Measurements from ENCODE around the gene POLR3B.

Gene POLR3B

GRCh38 chr12:106387848-106388377, 30.4 kb downstream of the POLR3B start:
- H3K4me2 ChIP-seq (ENCODE audit: low read length), result no peak overlapping the region
- TF ChIP-seq CTCF (IDR thresholded peaks at IDR 0.05), result no peak
- no peaks in the 10 kb centered on the region for H3K9me3 ChIP-seq (ENCODE audit: control insufficient read depth, low read length)
- H3K79me2 ChIP-seq, result no peaks in the 10 kb centered on the region
- H3K4me3 ChIP-seq (ENCODE audit: low read depth, low read length), result no peak overlapping the region
- H3K9ac ChIP-seq, result no peak overlapping the region
- H3K4me1 ChIP-seq, result no peaks in the 10 kb centered on the region
- H3K27me3 ChIP-seq (ENCODE audit: control insufficient read depth, insufficient read depth, low read length), result no peaks in the 10 kb centered on the region
- H3K36me3 ChIP-seq (ENCODE audit: control insufficient read depth, insufficient read depth, low read length), result no peaks in the 10 kb centered on the region
- H2AFZ ChIP-seq, result no peak overlapping the region
- H3K27ac ChIP-seq, result no peak overlapping the region

DNA sequence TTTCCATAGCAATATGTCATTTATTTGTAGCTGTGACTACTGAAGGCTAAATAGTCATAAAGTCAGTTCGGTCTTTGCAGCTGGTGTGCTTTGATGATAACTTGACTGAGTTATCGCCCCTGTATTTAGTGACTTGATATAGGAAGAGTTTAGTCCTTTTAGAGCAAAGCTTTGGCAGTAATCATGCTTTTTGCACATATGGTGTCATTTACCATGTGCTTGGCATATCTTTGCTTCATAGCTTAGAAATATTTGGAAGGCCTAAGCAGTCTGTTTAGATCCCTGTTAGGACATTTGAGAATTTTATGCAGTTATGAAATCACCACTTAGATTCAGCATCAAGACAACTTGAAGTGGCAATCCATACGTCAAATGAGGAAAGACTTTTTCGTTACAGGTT, 31.6 kb downstream of the POLR3B start:
- TF ChIP-seq CTCF (IDR thresholded peaks at IDR 0.05), result no peak
- no peak overlapping the region for H3K4me2 ChIP-seq (ENCODE audit: low read length)
- H3K9me3 ChIP-seq (ENCODE audit: control insufficient read depth, low read length), result no peaks in the 10 kb centered on the region
- no peaks in the 10 kb centered on the region for H3K79me2 ChIP-seq
- no peaks in the 10 kb centered on the region for H3K4me1 ChIP-seq
- no peaks in the 10 kb centered on the region for H3K27me3 ChIP-seq (ENCODE audit: control insufficient read depth, insufficient read depth, low read length)
- H3K36me3 ChIP-seq (ENCODE audit: control insufficient read depth, insufficient read depth, low read length), result no peaks in the 10 kb centered on the region
- H3K9ac ChIP-seq, result no peak overlapping the region
- H3K27ac ChIP-seq, result no peak overlapping the region
- no peak overlapping the region for H3K4me3 ChIP-seq (ENCODE audit: low read depth, low read length)
- H2AFZ ChIP-seq, result no peak overlapping the region

GRCh38 chr12:106392759-106393158, 35.2 kb downstream of the POLR3B start:
- Histone ChIP-seq H2AFZ (no peak overlapping the region), H3K79me2 (no peaks in the 10 kb centered on the region), H3K4me1 (no peaks in the 10 kb centered on the region), H3K27ac (no peak overlapping the region), H3K9me3 (ENCODE audit: control insufficient read depth, low read length) (no peaks in the 10 kb centered on the region), H3K27me3 (ENCODE audit: control insufficient read depth, insufficient read depth, low read length) (no peaks in the 10 kb centered on the region), H3K36me3 (ENCODE audit: control insufficient read depth, insufficient read depth, low read length) (no peaks in the 10 kb centered on the region), H3K4me3 (ENCODE audit: low read depth, low read length) (no peak overlapping the region), H3K4me2 (ENCODE audit: low read length) (no peak overlapping the region), H3K9ac (no peak overlapping the region)
- TF ChIP-seq CTCF (IDR thresholded peaks at IDR 0.05), result no peak

DNA sequence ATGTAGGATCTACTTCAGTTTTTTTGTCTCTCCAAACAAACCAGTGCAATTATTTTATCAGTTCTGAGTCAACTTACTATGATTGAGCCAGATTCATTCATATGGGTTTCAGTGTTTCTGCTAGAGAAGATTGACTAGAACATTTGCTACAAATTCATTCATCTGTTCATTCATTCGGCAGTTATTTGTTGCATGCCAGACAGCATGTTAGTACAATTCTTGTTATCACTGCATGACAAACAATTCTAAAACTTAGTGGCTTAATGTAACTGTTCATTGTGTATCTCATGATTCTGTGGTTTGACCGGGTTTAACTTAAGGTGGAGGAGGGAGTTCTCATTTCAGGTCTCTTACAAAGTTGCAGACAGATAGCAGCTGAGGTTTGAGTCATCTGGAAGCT, 52.3 kb downstream of the POLR3B start:
- Histone ChIP-seq H3K4me2 (ENCODE audit: low read length) (no peak overlapping the region), H3K9ac (no peak overlapping the region), H3K27me3 (ENCODE audit: control insufficient read depth, insufficient read depth, low read length) (no peaks in the 10 kb centered on the region), H3K9me3 (ENCODE audit: control insufficient read depth, low read length) (no peaks in the 10 kb centered on the region), H3K27ac (no peak overlapping the region), H3K36me3 (ENCODE audit: control insufficient read depth, insufficient read depth, low read length) (no peaks in the 10 kb centered on the region), H3K4me1 (no peaks in the 10 kb centered on the region), H3K79me2 (no peaks in the 10 kb centered on the region), H2AFZ (no peak overlapping the region), H3K4me3 (ENCODE audit: low read depth, low read length) (no peak overlapping the region)
- no peak for TF ChIP-seq CTCF (IDR thresholded peaks at IDR 0.05)

- TF ChIP-seq CTCF (IDR thresholded peaks at IDR 0.05), result no peak
- Histone ChIP-seq H3K9ac (no peak overlapping the region), H3K36me3 (ENCODE audit: control insufficient read depth, insufficient read depth, low read length) (no peaks in the 10 kb centered on the region), H2AFZ (no peak overlapping the region), H3K27me3 (ENCODE audit: control insufficient read depth, insufficient read depth, low read length) (no peaks in the 10 kb centered on the region), H3K4me1 (no peaks in the 10 kb centered on the region), H3K79me2 (no peaks in the 10 kb centered on the region), H3K9me3 (ENCODE audit: control insufficient read depth, low read length) (no peaks in the 10 kb centered on the region), H3K27ac (no peak overlapping the region), H3K4me3 (ENCODE audit: low read depth, low read length) (no peak overlapping the region), H3K4me2 (ENCODE audit: low read length) (no peak overlapping the region)
Observed at GRCh38 chr12:106412563-106412962, 55.0 kb downstream of the POLR3B start.

Data from parathyroid adenoma (tissue), 2 donors.